ENCODE results near the gene LPIN2. TPM values are rescaled to one million over a fixed set of nuclear protein-coding genes. Genes with fewer than 3 reads are reported as not detected.

Gene LPIN2
- total RNA-seq, 1 donor = 48.1 TPM

GRCh38 chr18:3055816-3056215, 42.9 kb upstream of the LPIN2 start:
- no peak overlapping the region for H3K4me3 ChIP-seq (ENCODE audit: insufficient read depth, low read length)
- H3K36me3 ChIP-seq (ENCODE audit: insufficient read depth, low read length) = no peaks in the 10 kb centered on the region
- no peaks in the 10 kb centered on the region for H4K20me1 ChIP-seq (ENCODE audit: insufficient read depth, low read length)
- no peak for TF ChIP-seq CTCF (IDR thresholded peaks at IDR 0.05; ENCODE audit: extremely low read depth, low read depth, low read length)
- H3K79me2 ChIP-seq (ENCODE audit: insufficient read depth, low read length) = no peaks in the 10 kb centered on the region
- no peaks in the 10 kb centered on the region for H3K9me3 ChIP-seq (ENCODE audit: low read depth, low read length)
- H3K4me2 ChIP-seq (ENCODE audit: insufficient read depth, low read length) = no peak overlapping the region
- H2AFZ ChIP-seq (ENCODE audit: low read length) = no peak overlapping the region
- no peaks in the 10 kb centered on the region for H3K4me1 ChIP-seq (ENCODE audit: insufficient read depth, low read length)
- H3K27me3 ChIP-seq (ENCODE audit: insufficient read depth, low read length) = peaks cover 12% of the 10 kb centered on the region
- no peak overlapping the region for H3K27ac ChIP-seq (ENCODE audit: low read depth, low read length)
- DNase-seq (ENCODE audit: insufficient read length, low spot score, missing footprints) = no peak

GRCh38 chr18:3055186-3055728, 42.3 kb upstream of the LPIN2 start:
- H3K4me1 ChIP-seq (ENCODE audit: insufficient read depth, low read length) = no peaks in the 10 kb centered on the region
- no peak overlapping the region for H3K4me3 ChIP-seq (ENCODE audit: insufficient read depth, low read length)
- no peaks in the 10 kb centered on the region for H3K9me3 ChIP-seq (ENCODE audit: low read depth, low read length)
- H4K20me1 ChIP-seq (ENCODE audit: insufficient read depth, low read length) = no peaks in the 10 kb centered on the region
- H2AFZ ChIP-seq (ENCODE audit: low read length) = no peak overlapping the region
- no peak overlapping the region for H3K4me2 ChIP-seq (ENCODE audit: insufficient read depth, low read length)
- no peak for DNase-seq (ENCODE audit: insufficient read length, low spot score, missing footprints)
- no peak overlapping the region for H3K27ac ChIP-seq (ENCODE audit: low read depth, low read length)
- TF ChIP-seq CTCF (IDR thresholded peaks at IDR 0.05; ENCODE audit: extremely low read depth, low read depth, low read length) = no peak
- no peaks in the 10 kb centered on the region for H3K79me2 ChIP-seq (ENCODE audit: insufficient read depth, low read length)
- no peaks in the 10 kb centered on the region for H3K36me3 ChIP-seq (ENCODE audit: insufficient read depth, low read length)
- H3K27me3 ChIP-seq (ENCODE audit: insufficient read depth, low read length) = peaks cover 12% of the 10 kb centered on the region

GRCh38 chr18:3054780-3055179, 41.8 kb upstream of the LPIN2 start:
- no peaks in the 10 kb centered on the region for H4K20me1 ChIP-seq (ENCODE audit: insufficient read depth, low read length)
- no peak overlapping the region for H3K4me2 ChIP-seq (ENCODE audit: insufficient read depth, low read length)
- no peak for TF ChIP-seq CTCF (IDR thresholded peaks at IDR 0.05; ENCODE audit: extremely low read depth, low read depth, low read length)
- no peaks in the 10 kb centered on the region for H3K36me3 ChIP-seq (ENCODE audit: insufficient read depth, low read length)
- no peak overlapping the region for H2AFZ ChIP-seq (ENCODE audit: low read length)
- H3K4me3 ChIP-seq (ENCODE audit: insufficient read depth, low read length) = no peak overlapping the region
- H3K79me2 ChIP-seq (ENCODE audit: insufficient read depth, low read length) = no peaks in the 10 kb centered on the region
- no peak for DNase-seq (ENCODE audit: insufficient read length, low spot score, missing footprints)
- H3K9me3 ChIP-seq (ENCODE audit: low read depth, low read length) = no peaks in the 10 kb centered on the region
- H3K27me3 ChIP-seq (ENCODE audit: insufficient read depth, low read length) = peaks cover 12% of the 10 kb centered on the region
- H3K27ac ChIP-seq (ENCODE audit: low read depth, low read length) = no peak overlapping the region
- no peaks in the 10 kb centered on the region for H3K4me1 ChIP-seq (ENCODE audit: insufficient read depth, low read length)

GRCh38 chr18:3054214-3054613, 41.3 kb upstream of the LPIN2 start:
- Histone ChIP-seq H3K4me3 (ENCODE audit: insufficient read depth, low read length) (no peak overlapping the region), H3K4me1 (ENCODE audit: insufficient read depth, low read length) (no peaks in the 10 kb centered on the region), H3K4me2 (ENCODE audit: insufficient read depth, low read length) (no peak overlapping the region), H3K79me2 (ENCODE audit: insufficient read depth, low read length) (no peaks in the 10 kb centered on the region), H3K9me3 (ENCODE audit: low read depth, low read length) (no peaks in the 10 kb centered on the region), H3K36me3 (ENCODE audit: insufficient read depth, low read length) (no peaks in the 10 kb centered on the region), H4K20me1 (ENCODE audit: insufficient read depth, low read length) (no peaks in the 10 kb centered on the region), H3K27me3 (ENCODE audit: insufficient read depth, low read length) (peaks cover 12% of the 10 kb centered on the region), H2AFZ (ENCODE audit: low read length) (no peak overlapping the region), H3K27ac (ENCODE audit: low read depth, low read length) (no peak overlapping the region)
- no peak for TF ChIP-seq CTCF (IDR thresholded peaks at IDR 0.05; ENCODE audit: extremely low read depth, low read depth, low read length)
- DNase-seq (ENCODE audit: insufficient read length, low spot score, missing footprints) = no peak

All from osteoblast (primary cell).